ENCODE measurements around the gene SPAG16.
"Not testable (repeated sequence)": the region's sequence is repeated elsewhere in the genome, so short reads cannot be mapped to it uniquely, and the experiment has no call there.

Gene SPAG16

GRCh38 chr2:213718411-213718810 is 434.1 kb downstream of the SPAG16 start:
- not testable (repeated sequence) for DNase-seq

DNA sequence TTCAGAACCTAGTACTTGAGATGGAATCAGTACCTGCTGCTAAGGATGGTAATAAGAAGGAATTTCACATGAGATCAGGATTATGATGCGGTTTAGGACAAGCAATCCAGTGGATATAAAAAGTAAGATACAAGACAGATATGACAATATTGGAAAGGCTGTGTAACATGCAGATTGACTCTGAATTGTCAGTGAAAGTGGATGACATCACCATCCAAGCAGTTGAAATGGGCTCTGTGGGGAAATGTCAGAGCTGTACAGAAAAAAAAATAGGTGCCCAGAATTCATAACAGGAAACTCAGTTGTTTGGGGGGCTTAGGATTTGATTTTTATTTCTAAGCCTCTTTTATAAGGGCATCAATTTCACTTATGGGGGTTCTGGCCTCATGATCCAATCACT is 438.3 kb downstream of the SPAG16 start:
- DNase-seq: no peak

DNA sequence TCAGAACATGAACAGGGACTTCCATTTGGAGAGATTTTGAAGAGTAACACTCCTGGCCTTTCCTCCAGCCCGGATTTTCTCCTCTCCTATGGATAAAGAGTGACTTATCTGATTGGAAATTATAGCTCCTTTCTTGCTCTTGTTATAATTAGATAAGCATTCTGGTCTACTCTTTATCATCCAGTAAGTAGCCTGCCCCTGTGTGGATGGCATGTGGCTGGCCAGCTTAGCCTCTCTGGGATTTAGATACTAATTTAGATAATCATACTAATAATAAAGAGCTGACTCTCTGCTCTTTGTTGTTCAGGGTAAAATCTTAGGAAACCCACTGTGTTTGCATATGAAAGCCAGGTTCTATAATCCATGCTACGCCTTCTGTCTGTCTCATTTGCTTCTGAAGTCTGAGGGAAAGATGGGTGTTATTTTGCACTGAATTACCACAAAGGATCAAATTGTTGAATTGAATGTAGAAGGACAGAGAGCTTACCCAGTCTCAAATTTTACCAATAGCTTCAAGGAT is 438.8 kb downstream of the SPAG16 start:
- no peak for DNase-seq

DNA sequence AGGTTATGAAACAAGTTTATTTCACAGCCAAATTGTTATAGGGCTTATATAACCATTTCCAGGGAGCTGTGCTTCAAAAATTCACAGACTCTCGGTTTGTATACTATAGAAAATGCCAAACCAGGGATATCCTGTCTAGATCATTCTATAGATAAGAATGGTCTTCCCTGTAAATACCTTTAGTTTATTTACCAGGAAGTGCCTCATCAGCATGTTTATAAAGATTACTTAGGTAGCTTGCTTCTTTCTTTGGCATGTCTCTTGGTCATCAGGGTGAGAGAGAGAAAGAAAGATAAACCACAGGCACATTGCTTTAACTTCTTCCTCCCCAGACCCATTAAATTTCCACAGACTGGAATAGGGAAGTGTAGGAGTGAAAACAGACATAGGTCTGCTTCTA is 439.4 kb downstream of the SPAG16 start:
- DNase-seq: no peak

DNA sequence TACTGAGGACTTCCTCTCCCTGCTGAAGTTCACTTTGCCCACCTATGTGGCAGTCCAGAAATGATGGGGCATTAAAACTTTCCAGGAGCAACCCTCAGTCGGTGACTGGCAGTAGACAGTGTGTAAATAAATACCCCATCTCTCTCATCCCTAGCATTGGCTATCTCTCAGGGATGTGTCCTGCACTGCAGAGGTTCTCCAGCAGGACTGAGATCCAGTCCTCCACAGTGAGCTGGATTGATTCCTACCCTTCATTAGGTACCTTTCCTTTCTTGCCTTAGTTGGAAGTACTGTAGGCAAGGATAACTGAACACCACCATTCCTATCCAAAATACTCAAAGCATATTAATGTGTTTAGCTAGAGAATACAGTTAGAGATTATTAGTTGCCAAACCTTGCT is 441.8 kb downstream of the SPAG16 start:
- no peak for DNase-seq

DNA sequence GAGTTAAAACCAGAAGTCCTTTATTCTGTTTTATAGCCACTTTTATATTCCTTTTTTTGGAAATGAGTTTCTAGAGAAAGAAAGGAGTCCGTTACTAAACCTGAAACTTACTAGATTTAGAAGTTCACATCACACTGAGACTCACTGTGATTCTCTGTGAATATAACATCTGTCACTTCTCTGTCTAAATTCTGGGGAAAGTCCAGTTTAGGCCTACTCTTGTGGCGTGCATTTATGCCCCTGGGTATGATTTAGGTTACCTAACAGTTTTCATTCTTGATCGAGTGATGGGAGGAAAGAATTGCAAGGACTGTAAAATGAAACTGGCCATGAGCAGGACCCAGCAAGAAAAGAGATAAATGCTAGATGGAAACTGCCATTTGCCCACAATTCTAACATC is 449.6 kb downstream of the SPAG16 start:
- no peak for DNase-seq

- DNase-seq: no peak
Observed at GRCh38 chr2:213740453-213740852, 456.2 kb downstream of the SPAG16 start.

DNA sequence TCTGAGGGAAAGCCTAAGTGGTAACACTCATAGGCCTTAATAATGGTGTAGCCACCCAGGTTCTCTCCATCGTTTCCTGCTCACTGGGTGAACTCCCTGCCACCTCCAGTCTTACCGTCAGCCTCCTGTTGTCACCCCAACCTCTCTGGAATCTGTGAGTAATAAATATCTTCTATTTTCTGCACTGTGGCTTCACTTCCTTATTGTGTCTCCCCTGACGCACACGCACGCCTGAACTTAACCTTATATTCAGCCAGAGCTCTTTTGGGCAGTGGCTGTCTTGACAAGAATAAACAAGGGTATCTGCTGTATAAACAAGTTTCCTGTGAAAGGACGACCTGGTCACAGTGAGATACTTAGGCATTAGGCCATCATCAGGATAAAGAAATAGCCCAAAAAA is 467.2 kb downstream of the SPAG16 start:
- no peak for DNase-seq

GRCh38 chr2:213752575-213752974 is 468.3 kb downstream of the SPAG16 start:
- DNase-seq: no peak

GRCh38 chr2:213757525-213757924 is 473.3 kb downstream of the SPAG16 start:
- DNase-seq: no peak

GRCh38 chr2:213763354-213763753 is 479.1 kb downstream of the SPAG16 start:
- no peak for DNase-seq

DNA sequence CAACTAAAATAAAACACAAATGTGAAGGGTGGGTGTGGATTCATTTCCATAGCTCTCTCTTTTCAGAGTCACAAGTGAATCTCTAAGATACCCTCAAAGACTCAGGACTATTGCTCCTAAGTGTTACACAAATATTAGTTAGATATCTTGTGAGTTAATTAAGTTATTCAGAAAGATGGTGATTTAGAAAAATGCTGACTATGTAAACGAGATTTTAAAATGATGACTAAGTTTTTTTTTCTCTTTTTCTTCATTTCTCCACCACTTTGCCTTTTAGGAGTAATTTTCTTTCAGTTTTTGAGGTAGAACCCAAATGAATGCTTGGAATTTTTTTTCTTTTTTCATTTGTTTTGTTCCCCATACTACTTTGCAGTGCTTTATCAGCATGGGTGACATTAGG is 479.7 kb downstream of the SPAG16 start:
- no peak for DNase-seq

GRCh38 chr2:213764849-213765248 is 480.6 kb downstream of the SPAG16 start:
- DNase-seq: no peak

DNA sequence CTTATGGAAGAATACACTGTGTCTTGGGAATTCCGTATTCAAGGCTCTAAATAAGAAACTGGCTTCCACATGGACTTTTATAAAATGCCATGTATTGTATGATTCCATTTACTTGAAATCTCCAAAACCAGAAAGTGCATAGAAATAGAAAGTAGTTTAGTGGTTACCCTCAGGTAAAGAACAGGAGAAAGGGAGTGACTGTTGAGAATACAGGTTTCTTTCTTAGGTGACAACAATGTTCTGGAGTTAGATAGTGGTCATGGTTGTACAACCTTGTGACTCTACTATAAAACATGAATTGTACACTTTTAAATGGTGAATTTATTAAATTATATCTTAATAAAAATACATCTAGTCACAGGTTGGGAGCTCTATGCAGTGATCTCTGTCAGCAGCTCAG is 481.8 kb downstream of the SPAG16 start:
- no peak for DNase-seq

- DNase-seq: no peak
Observed at GRCh38 chr2:213766465-213766901, 482.2 kb downstream of the SPAG16 start.

DNA sequence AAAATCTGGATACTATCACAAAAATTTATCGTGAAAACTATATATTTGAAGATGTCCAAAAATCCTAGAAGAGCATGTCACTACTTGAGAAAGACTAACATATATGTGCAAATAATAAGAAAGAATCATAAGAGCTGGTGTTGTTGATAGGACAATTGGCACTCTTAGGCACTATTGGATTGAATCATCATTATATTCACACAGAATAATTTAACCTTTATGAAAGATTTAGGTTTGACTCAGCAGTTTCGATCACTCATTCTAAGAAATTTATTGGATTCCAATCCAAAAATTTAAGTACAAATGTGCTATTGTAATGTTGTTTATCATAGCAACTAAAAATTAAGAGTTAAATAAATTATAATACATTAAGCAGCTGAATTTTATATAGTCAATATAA is 503.6 kb downstream of the SPAG16 start:
- DNase-seq: no peak

GRCh38 chr2:213789940-213790339 is 505.7 kb downstream of the SPAG16 start:
- DNase-seq: no peak

- DNase-seq: no peak
Observed at GRCh38 chr2:213792045-213792444, 507.8 kb downstream of the SPAG16 start.

DNA sequence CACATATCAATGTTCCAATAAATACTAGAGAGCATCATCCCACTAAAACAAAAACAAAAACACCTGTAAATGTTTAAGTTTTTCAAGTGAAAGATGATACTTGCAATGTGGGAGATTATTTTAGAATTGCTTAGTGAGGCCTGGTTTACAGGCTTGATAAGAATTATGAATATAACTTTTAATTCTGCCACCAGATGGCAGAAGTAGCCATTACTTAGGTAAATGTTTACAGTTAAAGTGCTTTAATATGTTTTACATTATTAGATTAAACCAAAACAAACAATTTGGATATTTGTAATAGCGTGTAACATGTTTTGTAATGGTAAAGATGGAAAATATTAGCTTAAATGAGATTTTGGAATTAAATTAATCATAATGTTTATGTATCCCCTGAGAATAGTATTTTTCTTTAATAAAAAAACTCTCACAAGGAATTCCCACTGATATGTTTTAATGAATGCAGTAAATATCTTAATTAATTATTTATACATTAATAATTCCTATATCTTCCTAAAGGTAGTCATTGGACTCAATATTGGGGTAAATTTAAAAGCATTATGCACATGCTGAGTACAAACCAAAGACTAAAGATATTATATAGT is 522.0 kb downstream of the SPAG16 start:
- DNase-seq: no peak

GRCh38 chr2:213816583-213816982 is 532.3 kb downstream of the SPAG16 start:
- no peak for DNase-seq

- DNase-seq: no peak
Observed at GRCh38 chr2:213818436-213818835, 534.2 kb downstream of the SPAG16 start.

DNA sequence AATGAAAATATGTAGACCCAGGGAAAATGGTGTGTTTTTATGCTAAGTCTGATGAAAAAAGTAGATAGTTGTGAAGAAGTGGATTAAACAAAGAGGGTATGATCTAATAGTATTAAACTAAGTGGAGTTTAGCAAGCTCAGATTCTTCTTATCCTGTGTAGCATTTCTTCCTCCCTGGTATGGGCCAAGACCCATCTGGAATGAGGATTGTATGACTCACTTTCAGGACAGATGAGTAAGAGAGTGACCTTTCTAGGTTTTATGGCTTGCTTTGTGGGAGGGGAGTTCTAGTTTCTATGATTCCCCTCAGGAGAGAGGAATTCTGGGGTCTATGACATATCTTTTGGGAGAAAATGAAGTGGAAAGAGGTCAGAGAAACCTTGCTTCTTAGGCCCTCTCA is 550.1 kb downstream of the SPAG16 start:
- DNase-seq: no peak

GRCh38 chr2:213834746-213835145 is 550.5 kb downstream of the SPAG16 start:
- no peak for DNase-seq

DNA sequence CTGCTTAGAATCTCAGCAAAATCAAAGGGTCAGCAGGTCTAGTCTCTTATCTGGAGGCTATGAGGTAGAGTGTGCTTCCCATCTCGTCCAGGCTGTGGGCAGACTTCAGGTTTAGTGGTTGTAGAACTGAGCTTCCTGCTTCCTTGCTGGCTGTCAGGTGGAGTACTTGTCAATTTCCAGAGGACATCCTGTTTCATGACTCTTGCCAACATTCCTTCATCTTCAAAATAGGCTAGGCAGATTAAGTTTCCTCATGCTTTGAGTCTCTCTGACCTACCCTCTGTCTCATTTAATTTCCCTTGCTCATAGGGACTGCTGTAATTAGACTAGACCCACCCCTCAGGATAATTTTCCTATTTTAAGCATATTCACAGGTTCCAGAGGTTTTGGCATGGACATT is 562.6 kb downstream of the SPAG16 start:
- DNase-seq: no peak

- no peak for DNase-seq
Observed at GRCh38 chr2:213847316-213847715, 563.1 kb downstream of the SPAG16 start.

Measured in stimulated activated CD8-positive, alpha-beta memory T cell treated with anti-CD3 and anti-CD28 coated beads, Interleukin-4, amount 100 ng/mL, for 48 hours (primary cell).